CD4-positive, alpha-beta T cell (primary cell): ENCODE data around the gene DISP3. TPM values are rescaled to one million over a fixed set of nuclear protein-coding genes. Genes with fewer than 3 reads are reported as not detected.

Source experiments
- ATAC-seq: fragments of 200-7000 bp; cut with Tn5 transposase; one replicate; pipeline ENCODE4 v1.10.0; 2022; ENCODE audit warnings: mild to moderate bottlenecking; ENCODE audit not compliant: poor library complexity
- CTCF ChIA-PET: fragments of 350-600 bp; sonication (Branson Sonifier 250); formaldehyde crosslinking; loops from one replicate; lab custom pipeline; 2021; ENCODE audit warnings: antibody characterized with exemption, inconsistent platforms; lab: Charles Lee
- POLR2A ChIA-PET: fragments of 350-600 bp; sonication (Branson Sonifier 250); formaldehyde crosslinking; loops from one replicate; lab custom pipeline; 2021; ENCODE audit warnings: antibody characterized with exemption, inconsistent platforms; lab: Charles Lee
- DNase-seq, 14 experiments: peaks; one replicate each; pipeline ENCODE4 v3.0.0-alpha.2; 2013 to 2020; ENCODE audit warnings: mixed read lengths in 2 of 14
- H3K27ac ChIP-seq, 2 donors: one replicate each; pipeline versions ENCODE4 v1.5.1 to v1.7.0; 2013; ENCODE audit warnings: low read length in 2 of 2, low read depth in 1 of 2, mild to moderate bottlenecking in 1 of 2
- H3K27me3 ChIP-seq, 2 experiments: 1 replicate in 1 of 2; 2 replicates in 1 of 2; pipeline versions ENCODE4 v1.6.1 to v1.7.0; 2013; ENCODE audit warnings: low read length in 2 of 2, control low read depth in 1 of 2, mild to moderate bottlenecking in 1 of 2, moderate library complexity in 1 of 2; ENCODE audit not compliant: insufficient read depth in 2 of 2, control insufficient read depth in 1 of 2
- H3K36me3 ChIP-seq: one replicate; pipeline ENCODE4 v1.6.1; 2013; ENCODE audit warnings: low read length, control low read depth; ENCODE audit not compliant: insufficient read depth
- H3K4me1 ChIP-seq: one replicate; pipeline ENCODE4 v1.6.1; 2013; ENCODE audit warnings: low read length, control low read depth; ENCODE audit not compliant: insufficient read depth
- H3K4me3 ChIP-seq: one replicate; pipeline ENCODE4 v1.5.1; 2013; ENCODE audit warnings: mild to moderate bottlenecking, low read length, moderate library complexity
- H3K9me3 ChIP-seq, 2 experiments: 1 replicate in 1 of 2; 2 replicates in 1 of 2; pipeline versions ENCODE4 v1.6.1 to v1.7.0; 2013; ENCODE audit warnings: low read length in 2 of 2, mild to moderate bottlenecking in 2 of 2, control low read depth in 1 of 2, moderate library complexity in 1 of 2; ENCODE audit not compliant: control insufficient read depth in 1 of 2, insufficient read depth in 1 of 2
- H3K27ac Mint-ChIP-seq: one replicate; pipeline ENCODE4 v1.8.0; 2020; ENCODE audit warnings: mixed read lengths
- H3K27me3 Mint-ChIP-seq: one replicate; pipeline ENCODE4 v1.8.0; 2021; ENCODE audit warnings: mixed read lengths
- H3K36me3 Mint-ChIP-seq: one replicate; pipeline ENCODE4 v1.8.0; 2021; ENCODE audit warnings: low read depth, mixed read lengths
- H3K4me1 Mint-ChIP-seq: one replicate; pipeline ENCODE4 v1.8.0; 2021; ENCODE audit warnings: low read depth, mixed read lengths
- H3K4me3 Mint-ChIP-seq: one replicate; pipeline ENCODE4 v1.8.0; 2020; ENCODE audit warnings: mild to moderate bottlenecking, mixed read lengths
- H3K9me3 Mint-ChIP-seq: one replicate; pipeline ENCODE4 v1.8.0; 2020; ENCODE audit warnings: mixed read lengths
- intact Hi-C, 2 experiments: fragments of 100-400 bp; cut with DNase I in 1 of 2; cut with micrococcal nuclease in 1 of 2; formaldehyde crosslinking; loops; one replicate each; pipeline versions ENCODE4 v1.15.1 to v1.9.0; 2023 to 2025; cut with DNase I, micrococcal nuclease
- total RNA-seq, 174 experiments: library from RNA in 2 of 174; stranded (reverse) in 2 of 174; gene quantifications; one replicate each; pipeline ENCODE4 v1.2.3 and lab custom pipeline; 2021 to 2026
- TF ChIP-seq, protein P1 (sequence below): fragments of 200-600 bp; IDR thresholded peaks from one replicate; pipeline ENCODE4 v1.8.0; 2022; ENCODE audit warnings: antibody characterized with exemption, mild to moderate bottlenecking

DISP3 gene
- total RNA-seq, 2 experiments from 2014 or later = 0.55 to 0.56 TPM

DNA sequence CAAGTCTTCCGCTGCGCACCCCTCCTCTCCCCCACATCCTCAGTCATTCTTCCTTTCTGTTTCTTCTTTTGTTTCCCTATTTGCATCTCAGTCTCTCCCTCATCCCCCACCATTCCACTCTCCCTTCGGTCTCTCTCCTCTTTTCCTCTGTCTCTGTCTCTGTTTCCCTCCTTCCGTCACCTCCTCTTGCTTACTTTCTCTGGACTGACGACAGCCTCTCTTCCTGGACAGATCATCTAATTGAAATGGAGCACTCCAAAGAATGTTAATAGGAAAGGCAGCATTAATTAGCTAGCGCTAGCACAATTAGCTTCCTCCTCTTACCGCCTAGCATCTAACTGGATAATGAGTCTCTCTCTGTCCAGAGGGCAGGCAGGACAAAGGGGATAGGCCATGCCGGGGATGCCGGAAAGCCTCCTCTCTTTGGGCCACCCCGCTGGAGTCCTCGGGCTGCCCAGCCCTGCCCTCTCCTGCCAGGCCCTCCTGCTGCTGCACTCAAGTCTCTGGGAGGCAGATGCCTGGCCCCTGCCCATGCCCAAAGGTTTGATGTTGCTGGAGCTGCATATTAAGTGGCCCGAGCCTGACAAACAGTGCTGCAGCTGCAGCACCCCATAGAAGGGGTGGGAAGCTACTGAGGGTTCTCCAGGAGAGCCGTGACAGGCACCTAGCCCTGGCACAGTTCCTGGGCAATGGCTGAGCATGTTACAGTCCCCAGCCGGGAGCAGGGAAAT lies 20.8 kb downstream of the DISP3 start:
- H3K4me1 ChIP-seq = no peaks in the 10 kb centered on the region
- POLR2A ChIA-PET = no interaction called here
- Mint-ChIP-seq H3K9me3 (peaks cover 10% of the 10 kb centered on the region), H3K27ac (no peak overlapping the region), H3K4me3 (no peak overlapping the region), H3K27me3 (peaks cover 38% of the 10 kb centered on the region), H3K36me3 (peaks cover 18% of the 10 kb centered on the region), H3K4me1 (no peaks in the 10 kb centered on the region)
- no peaks in the 10 kb centered on the region for H3K36me3 ChIP-seq
- H3K4me3 ChIP-seq = no peak overlapping the region
- H3K27ac ChIP-seq = no peak overlapping the region
- TF ChIP-seq, protein P1, sequence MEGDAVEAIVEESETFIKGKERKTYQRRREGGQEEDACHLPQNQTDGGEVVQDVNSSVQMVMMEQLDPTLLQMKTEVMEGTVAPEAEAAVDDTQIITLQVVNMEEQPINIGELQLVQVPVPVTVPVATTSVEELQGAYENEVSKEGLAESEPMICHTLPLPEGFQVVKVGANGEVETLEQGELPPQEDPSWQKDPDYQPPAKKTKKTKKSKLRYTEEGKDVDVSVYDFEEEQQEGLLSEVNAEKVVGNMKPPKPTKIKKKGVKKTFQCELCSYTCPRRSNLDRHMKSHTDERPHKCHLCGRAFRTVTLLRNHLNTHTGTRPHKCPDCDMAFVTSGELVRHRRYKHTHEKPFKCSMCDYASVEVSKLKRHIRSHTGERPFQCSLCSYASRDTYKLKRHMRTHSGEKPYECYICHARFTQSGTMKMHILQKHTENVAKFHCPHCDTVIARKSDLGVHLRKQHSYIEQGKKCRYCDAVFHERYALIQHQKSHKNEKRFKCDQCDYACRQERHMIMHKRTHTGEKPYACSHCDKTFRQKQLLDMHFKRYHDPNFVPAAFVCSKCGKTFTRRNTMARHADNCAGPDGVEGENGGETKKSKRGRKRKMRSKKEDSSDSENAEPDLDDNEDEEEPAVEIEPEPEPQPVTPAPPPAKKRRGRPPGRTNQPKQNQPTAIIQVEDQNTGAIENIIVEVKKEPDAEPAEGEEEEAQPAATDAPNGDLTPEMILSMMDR = no peak
- H3K9me3 ChIP-seq = peaks cover 11 to 20% of the 10 kb centered on the region in 2 experiments
- H3K27me3 ChIP-seq = peaks cover 7 to 8% of the 10 kb centered on the region in 2 experiments
- DNase-seq (no peak), ATAC-seq (no peak)
- intact Hi-C loops = no loop called here
- CTCF ChIA-PET = no interaction called here

DNA sequence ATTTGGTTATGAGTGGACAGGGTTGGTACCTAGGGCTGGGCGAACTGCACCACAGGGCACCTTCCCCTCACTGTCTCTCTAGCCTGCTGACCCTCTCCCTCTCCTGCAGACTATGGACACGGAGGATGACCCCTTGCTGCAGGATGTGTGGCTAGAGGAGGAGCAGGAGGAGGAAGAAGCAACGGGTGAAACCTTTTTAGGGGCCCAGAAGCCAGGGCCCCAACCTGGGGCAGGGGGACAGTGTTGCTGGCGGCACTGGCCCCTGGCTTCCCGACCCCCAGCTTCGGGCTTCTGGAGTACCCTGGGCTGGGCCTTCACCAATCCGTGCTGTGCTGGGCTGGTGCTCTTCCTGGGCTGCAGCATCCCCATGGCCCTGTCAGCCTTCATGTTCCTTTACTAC lies 21.9 kb downstream of the DISP3 start:
- Mint-ChIP-seq H3K27me3 (peaks cover 38% of the 10 kb centered on the region), H3K27ac (no peak overlapping the region), H3K9me3 (peaks cover 16% of the 10 kb centered on the region), H3K4me3 (no peak overlapping the region), H3K36me3 (peaks cover 29% of the 10 kb centered on the region), H3K4me1 (no peaks in the 10 kb centered on the region)
- TF ChIP-seq, protein P1 = no peak
- Histone ChIP-seq H3K9me3 (peaks cover 20 to 22% of the 10 kb centered on the region in 2 experiments), H3K36me3 (no peaks in the 10 kb centered on the region), H3K4me1 (no peaks in the 10 kb centered on the region), H3K27me3 (peaks cover 7 to 8% of the 10 kb centered on the region in 2 experiments), H3K27ac (no peak overlapping the region), H3K4me3 (no peak overlapping the region)
- no peak for ATAC-seq
- intact Hi-C loops = no loop called here
- no peak for DNase-seq
- ChIA-PET POLR2A (no interaction called here), CTCF (no interaction called here)

DNA sequence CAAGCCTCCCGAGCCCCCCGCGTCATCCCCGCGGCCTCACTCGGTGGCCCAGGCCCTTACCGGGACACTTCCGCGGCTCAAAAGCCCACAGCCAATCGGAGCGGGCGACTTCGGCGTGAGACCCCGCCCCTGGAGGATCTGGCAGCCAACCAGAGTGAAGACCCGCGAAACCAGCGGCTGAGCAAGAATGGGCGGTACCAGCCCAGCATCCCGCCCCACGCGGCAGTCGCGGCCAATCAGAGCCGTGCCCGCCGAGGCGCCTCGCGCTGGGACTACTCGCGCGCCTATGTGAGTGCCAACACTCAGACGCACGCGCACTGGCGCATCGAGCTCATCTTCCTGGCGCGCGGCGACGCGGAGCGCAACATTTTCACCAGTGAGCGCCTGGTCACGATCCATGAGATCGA lies 22.5 kb downstream of the DISP3 start:
- Histone ChIP-seq H3K27me3 (peaks cover 7 to 8% of the 10 kb centered on the region in 2 experiments), H3K9me3 (peaks cover 20 to 28% of the 10 kb centered on the region in 2 experiments), H3K36me3 (no peaks in the 10 kb centered on the region), H3K4me3 (no peak overlapping the region), H3K4me1 (no peaks in the 10 kb centered on the region), H3K27ac (no peak overlapping the region)
- Mint-ChIP-seq H3K27ac (no peak overlapping the region), H3K4me1 (no peaks in the 10 kb centered on the region), H3K27me3 (peaks cover 38% of the 10 kb centered on the region), H3K4me3 (peak overlapping the region; percentile 58), H3K9me3 (peaks cover 21% of the 10 kb centered on the region), H3K36me3 (peaks cover 35% of the 10 kb centered on the region)
- ChIA-PET CTCF (no interaction called here), POLR2A (no interaction called here)
- intact Hi-C loops = no loop called here
- TF ChIP-seq, protein P1 = no peak
- peak; percentile 73 for ATAC-seq
- DNase-seq = peak in 8 of 14 experiments; percentile 3 to 59 (median 22)
